Neuronal stem cell (in vitro differentiated cells): ENCODE data around the gene PRKRA.

Source experiments
- DNase-seq: peaks from one replicate; pipeline ENCODE4 v3.0.0-alpha.2; 2013; ENCODE audit warnings: low spot score
- H2AFZ ChIP-seq: one replicate; pipeline ENCODE4 v1.6.1; 2013; ENCODE audit warnings: mild to moderate bottlenecking, low read length, inconsistent platforms
- H2AK5ac ChIP-seq: 2 replicates; pipeline ENCODE4 v1.6.1; 2013; ENCODE audit warnings: low read depth, mild to moderate bottlenecking, inconsistent platforms, low read length, moderate library complexity, mixed read lengths
- H2BK120ac ChIP-seq: 2 replicates; pipeline ENCODE4 v1.6.1; 2013; ENCODE audit warnings: low read depth, mild to moderate bottlenecking, inconsistent platforms, low read length, moderate library complexity, mixed read lengths
- H2BK12ac ChIP-seq: one replicate; pipeline ENCODE4 v1.6.1; 2013; ENCODE audit warnings: low read length, inconsistent platforms
- H2BK15ac ChIP-seq: 2 replicates; pipeline ENCODE4 v1.6.1; 2013; ENCODE audit warnings: mild to moderate bottlenecking, low read length, inconsistent platforms, mixed read lengths
- H2BK5ac ChIP-seq: one replicate; pipeline ENCODE4 v1.6.1; 2013; ENCODE audit warnings: inconsistent platforms, mild to moderate bottlenecking, low read length, moderate library complexity
- H3K14ac ChIP-seq: one replicate; pipeline ENCODE4 v1.6.1; 2013; ENCODE audit warnings: low read length, inconsistent platforms
- H3K18ac ChIP-seq: 2 replicates; pipeline ENCODE4 v1.6.1; 2013; ENCODE audit warnings: low read length, inconsistent platforms
- H3K23ac ChIP-seq: 2 replicates; pipeline ENCODE4 v1.6.1; 2013; ENCODE audit warnings: low read depth, mild to moderate bottlenecking, mixed read lengths, low read length, inconsistent platforms; ENCODE audit not compliant: poor library complexity
- H3K27ac ChIP-seq: replicated peaks from 3 replicates; pipeline ENCODE4 v1.5.1; 2013; ENCODE audit warnings: low read length, inconsistent platforms
- H3K27me3 ChIP-seq, 3 experiments: 2 replicates each; pipeline ENCODE4 v1.6.1; 2013; ENCODE audit warnings: low read length in 3 of 3, mild to moderate bottlenecking in 2 of 3, inconsistent platforms in 1 of 3, low read depth in 1 of 3, mixed read lengths in 1 of 3, moderate library complexity in 1 of 3; ENCODE audit not compliant: control insufficient read depth in 3 of 3, insufficient read depth in 3 of 3
- H3K36me3 ChIP-seq, 2 donors: replicated peaks in 1 of 2; 2 replicates each; pipeline ENCODE4 v1.6.1; 2013; ENCODE audit warnings: low read length in 2 of 2; ENCODE audit not compliant: control insufficient read depth in 2 of 2, insufficient read depth in 2 of 2
- H3K4ac ChIP-seq: 2 replicates; pipeline ENCODE4 v1.6.1; 2013; ENCODE audit warnings: inconsistent platforms, mild to moderate bottlenecking, low read length, moderate library complexity
- H3K4me1 ChIP-seq, 2 donors: 1 replicate in 1 of 2; 2 replicates in 1 of 2; pipeline ENCODE4 v1.6.1; 2013; ENCODE audit warnings: low read length in 2 of 2, low read depth in 1 of 2; ENCODE audit not compliant: control insufficient read depth in 2 of 2, insufficient read depth in 1 of 2
- H3K4me2 ChIP-seq: one replicate; pipeline ENCODE4 v1.6.1; 2013; ENCODE audit warnings: mild to moderate bottlenecking, low read length, inconsistent platforms; ENCODE audit not compliant: insufficient read depth, poor library complexity, severe bottlenecking
- H3K4me3 ChIP-seq, 2 donors: 2 replicates each; pipeline ENCODE4 v1.5.1; 2013; ENCODE audit warnings: low read length in 2 of 2, mild to moderate bottlenecking in 2 of 2, inconsistent platforms in 1 of 2, moderate library complexity in 1 of 2
- H3K79me1 ChIP-seq: one replicate; pipeline ENCODE4 v1.6.1; 2013; ENCODE audit warnings: low read depth, mild to moderate bottlenecking, inconsistent platforms, low read length, moderate library complexity
- H3K9ac ChIP-seq: one replicate; pipeline ENCODE4 v1.6.1; 2013; ENCODE audit warnings: mild to moderate bottlenecking, low read depth, low read length, inconsistent platforms; ENCODE audit not compliant: poor library complexity
- H3K9me3 ChIP-seq, 2 donors: replicated peaks in 1 of 2; 2 replicates each; pipeline versions ENCODE3 to v1.6.1; 2013; ENCODE audit warnings: low read length in 2 of 2, mild to moderate bottlenecking in 2 of 2, inconsistent platforms in 1 of 2, low read depth in 1 of 2, mixed read lengths in 1 of 2, moderate library complexity in 1 of 2; ENCODE audit not compliant: control insufficient read depth in 2 of 2, insufficient read depth in 1 of 2
- H4K8ac ChIP-seq: one replicate; pipeline ENCODE4 v1.6.1; 2013; ENCODE audit warnings: low read depth, mild to moderate bottlenecking, inconsistent platforms, low read length, moderate library complexity
- H4K91ac ChIP-seq: one replicate; pipeline ENCODE4 v1.6.1; 2013; ENCODE audit warnings: low read length, low read depth, mild to moderate bottlenecking, inconsistent platforms; ENCODE audit not compliant: poor library complexity
- whole genome bisulfite sequencing, 2 donors: extraction: QIAGEN DNeasy Blood & Tissue Kit; methylation state at CpG; one replicate each; pipeline ENCODE4 v1.1.7; 2013; ENCODE audit warnings: missing lambda C conversion rate in 2 of 2, mixed read lengths in 1 of 2; ENCODE audit not compliant: insufficient read length in 2 of 2, insufficient replicate concordance in 1 of 2; ENCODE audit errors: extremely low coverage in 2 of 2; 5-methylcytosine and 5-hydroxymethylcytosine counted together

The PRKRA gene

GRCh38 chr2:178441426-178441825 is 9.5 kb downstream of the PRKRA start:
- no peak overlapping the region for H3K4me3 ChIP-seq
- H3K4ac ChIP-seq = no peak overlapping the region
- H2BK12ac ChIP-seq = no peak overlapping the region
- H2BK15ac ChIP-seq = no peak overlapping the region
- H3K36me3 ChIP-seq = peaks cover 19 to 100% of the 10 kb centered on the region in 2 donors
- no peak overlapping the region for H2BK120ac ChIP-seq
- H3K4me1 ChIP-seq = no peaks in the 10 kb centered on the region
- DNase-seq = no peak
- H2AFZ ChIP-seq = no peak overlapping the region
- H4K8ac ChIP-seq = no peak overlapping the region
- no peak overlapping the region for H3K14ac ChIP-seq
- H3K79me1 ChIP-seq = no peaks in the 10 kb centered on the region
- no peaks in the 10 kb centered on the region for H3K9me3 ChIP-seq
- no CpG with 5 or more reads among the region's 2 CpGs for WGBS, 2 donors
- no peak overlapping the region for H3K27ac ChIP-seq
- no peaks in the 10 kb centered on the region for H3K27me3 ChIP-seq
- no peak overlapping the region for H4K91ac ChIP-seq
- no peak overlapping the region for H2AK5ac ChIP-seq
- no peak overlapping the region for H2BK5ac ChIP-seq
- H3K18ac ChIP-seq = no peak overlapping the region
- no peak overlapping the region for H3K4me2 ChIP-seq
- no peak overlapping the region for H3K9ac ChIP-seq
- no peak overlapping the region for H3K23ac ChIP-seq

GRCh38 chr2:178436662-178437061 is 14.3 kb downstream of the PRKRA start:
- H4K8ac ChIP-seq = no peak overlapping the region
- no peaks in the 10 kb centered on the region for H3K4me1 ChIP-seq
- H3K27ac ChIP-seq = no peak overlapping the region
- H2BK5ac ChIP-seq = no peak overlapping the region
- H3K23ac ChIP-seq = no peak overlapping the region
- no peaks in the 10 kb centered on the region for H3K79me1 ChIP-seq
- peaks cover 19 to 100% of the 10 kb centered on the region in 2 donors for H3K36me3 ChIP-seq
- H3K4ac ChIP-seq = no peak overlapping the region
- H3K27me3 ChIP-seq = no peaks in the 10 kb centered on the region
- no peak overlapping the region for H2BK15ac ChIP-seq
- H3K4me3 ChIP-seq = no peak overlapping the region
- no peak overlapping the region for H2BK120ac ChIP-seq
- no peak overlapping the region for H2AFZ ChIP-seq
- no peak overlapping the region for H3K4me2 ChIP-seq
- no peaks in the 10 kb centered on the region for H3K9me3 ChIP-seq
- H4K91ac ChIP-seq = no peak overlapping the region
- WGBS, 2 donors = no CpG with 5 or more reads among the region's 2 CpGs
- H2BK12ac ChIP-seq = no peak overlapping the region
- no peak overlapping the region for H3K14ac ChIP-seq
- no peak overlapping the region for H3K9ac ChIP-seq
- no peak overlapping the region for H2AK5ac ChIP-seq
- no peak for DNase-seq
- no peak overlapping the region for H3K18ac ChIP-seq

- H4K91ac ChIP-seq = no peak overlapping the region
- peaks cover 11 to 81% of the 10 kb centered on the region in 2 donors for H3K36me3 ChIP-seq
These were observed 21.6 kb downstream of the PRKRA start for GRCh38 chr2:178429336-178429735.

GRCh38 chr2:178428396-178428806 is 22.6 kb downstream of the PRKRA start:
- Histone ChIP-seq H4K8ac (no peak overlapping the region), H3K4ac (no peak overlapping the region)

More at GRCh38 chr2:178429336-178429735, 21.6 kb downstream of the PRKRA start:
- Histone ChIP-seq H2BK15ac (no peak overlapping the region), H3K18ac (no peak overlapping the region), H3K9ac (no peak overlapping the region), H3K14ac (no peak overlapping the region), H3K4me1 (no peaks in the 10 kb centered on the region), H3K4me3 (no peak overlapping the region), H2BK120ac (no peak overlapping the region), H3K23ac (no peak overlapping the region), H2BK12ac (no peak overlapping the region), H3K27me3 (no peaks in the 10 kb centered on the region), H4K8ac (no peak overlapping the region), H3K79me1 (no peaks in the 10 kb centered on the region), H3K4ac (no peak overlapping the region), H2BK5ac (no peak overlapping the region), H3K9me3 (peaks cover 0 to 9% of the 10 kb centered on the region in 2 donors), H2AK5ac (no peak overlapping the region), H2AFZ (no peak overlapping the region), H3K27ac (no peak overlapping the region), H3K4me2 (no peak overlapping the region)
- DNase-seq = no peak

More at GRCh38 chr2:178428396-178428806, 22.6 kb downstream of the PRKRA start:
- Histone ChIP-seq H3K9ac (no peak overlapping the region), H3K36me3 (peaks cover 6 to 72% of the 10 kb centered on the region in 2 donors), H2AFZ (no peak overlapping the region), H2BK5ac (no peak overlapping the region), H3K4me2 (no peak overlapping the region), H3K18ac (no peak overlapping the region), H2BK120ac (no peak overlapping the region), H2BK12ac (no peak overlapping the region), H3K23ac (no peak overlapping the region), H3K14ac (no peak overlapping the region), H3K27ac (no peak overlapping the region), H2BK15ac (no peak overlapping the region), H3K79me1 (no peaks in the 10 kb centered on the region), H3K27me3 (no peaks in the 10 kb centered on the region), H3K9me3 (peaks cover 0 to 9% of the 10 kb centered on the region in 2 donors), H4K91ac (no peak overlapping the region), H3K4me3 (no peak overlapping the region), H2AK5ac (no peak overlapping the region), H3K4me1 (no peaks in the 10 kb centered on the region)
- DNase-seq = no peak
- no CpG with 5 or more reads among the region's 1 CpG for WGBS, 2 donors
